Keratinocyte (primary cell): ENCODE data around the gene CLDN10.

Source experiments
- CTCF ChIP-seq, 3 experiments: IDR thresholded peaks in 1 of 3; conservative IDR thresholded peaks in 1 of 3; optimal IDR thresholded peaks in 1 of 3; 2 replicates in 2 of 3; 3 replicates in 1 of 3; pipeline versions ENCODE3 to v1.5.1; 2011; ENCODE audit warnings: low read length in 3 of 3, mild to moderate bottlenecking in 3 of 3, moderate library complexity in 2 of 3, control low read depth in 1 of 3, inconsistent platforms in 1 of 3; ENCODE audit not compliant: insufficient read depth in 2 of 3; ENCODE audit errors: extremely low read depth in 1 of 3
- EZH2 ChIP-seq: IDR thresholded peaks from one replicate; pipeline ENCODE4 v1.6.1; 2012; ENCODE audit warnings: inconsistent platforms, mild to moderate bottlenecking, low read length, moderate library complexity

GRCh38 chr13:95564091-95564490 lies 11.6 kb downstream of the CLDN10 start:
- TF ChIP-seq EZH2 (no peak), CTCF (optimal IDR thresholded peaks at IDR 0.05 in 1 of 3, IDR thresholded peaks at IDR 0.05 in 1 of 3, conservative IDR thresholded peaks at IDR 0.05 in 1 of 3; ENCODE audit: extremely low read depth in 1 of 3, insufficient read depth in 2 of 3, low read length in 3 of 3) (peak in 2 of 3 experiments; percentile 5 to 11)
